Fibroblast of lung (primary cell): Measurements from ENCODE around the gene AIMP1.

Source experiments
- EZH2 ChIP-seq: IDR thresholded peaks from 2 replicates; pipeline ENCODE4 v1.5.1; 2012; ENCODE audit warnings: low read length, control low read depth, mild to moderate bottlenecking; ENCODE audit errors: missing control alignments
- TF ChIP-seq, protein P1 (sequence below), 2 donors: IDR thresholded peaks in 1 of 2; conservative IDR thresholded peaks in 1 of 2; 1 replicate in 1 of 2; 2 replicates in 1 of 2; pipeline ENCODE4 v1.5.1; 2011 to 2012; ENCODE audit warnings: low read length in 2 of 2, control low read depth in 1 of 2, inconsistent platforms in 1 of 2, low read depth in 1 of 2, mild to moderate bottlenecking in 1 of 2

DNA sequence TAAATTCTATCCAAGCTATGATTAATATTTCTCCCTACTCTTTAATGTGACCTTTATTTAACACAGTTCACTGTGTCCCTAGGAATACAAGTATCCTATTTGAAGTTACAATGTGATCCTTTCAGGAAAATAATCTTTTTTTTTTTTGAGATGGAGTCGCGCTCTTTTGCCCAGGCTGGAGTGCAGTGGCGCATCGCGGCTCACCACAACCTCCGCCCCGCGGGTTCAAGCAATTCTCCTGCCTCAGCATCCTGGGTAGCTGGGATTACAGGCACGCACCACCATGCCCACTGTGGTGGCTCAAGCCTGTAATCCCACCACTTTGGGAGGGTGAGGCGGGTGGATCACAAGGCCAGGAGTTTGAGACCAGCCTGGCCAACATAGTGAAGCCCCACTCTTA is 22.3 kb upstream of the AIMP1 start:
- TF ChIP-seq EZH2, result no peak
- TF ChIP-seq, protein P1, sequence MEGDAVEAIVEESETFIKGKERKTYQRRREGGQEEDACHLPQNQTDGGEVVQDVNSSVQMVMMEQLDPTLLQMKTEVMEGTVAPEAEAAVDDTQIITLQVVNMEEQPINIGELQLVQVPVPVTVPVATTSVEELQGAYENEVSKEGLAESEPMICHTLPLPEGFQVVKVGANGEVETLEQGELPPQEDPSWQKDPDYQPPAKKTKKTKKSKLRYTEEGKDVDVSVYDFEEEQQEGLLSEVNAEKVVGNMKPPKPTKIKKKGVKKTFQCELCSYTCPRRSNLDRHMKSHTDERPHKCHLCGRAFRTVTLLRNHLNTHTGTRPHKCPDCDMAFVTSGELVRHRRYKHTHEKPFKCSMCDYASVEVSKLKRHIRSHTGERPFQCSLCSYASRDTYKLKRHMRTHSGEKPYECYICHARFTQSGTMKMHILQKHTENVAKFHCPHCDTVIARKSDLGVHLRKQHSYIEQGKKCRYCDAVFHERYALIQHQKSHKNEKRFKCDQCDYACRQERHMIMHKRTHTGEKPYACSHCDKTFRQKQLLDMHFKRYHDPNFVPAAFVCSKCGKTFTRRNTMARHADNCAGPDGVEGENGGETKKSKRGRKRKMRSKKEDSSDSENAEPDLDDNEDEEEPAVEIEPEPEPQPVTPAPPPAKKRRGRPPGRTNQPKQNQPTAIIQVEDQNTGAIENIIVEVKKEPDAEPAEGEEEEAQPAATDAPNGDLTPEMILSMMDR (conservative IDR thresholded peaks at IDR 0.05 in 1 of 2, IDR thresholded peaks at IDR 0.05 in 1 of 2; ENCODE audit: low read depth in 1 of 2, low read length in 2 of 2), result no peak
